ENCODE results near the gene SOCS3. TPM values are rescaled to one million over a fixed set of nuclear protein-coding genes. Genes with fewer than 3 reads are reported as not detected.

The SOCS3 gene
- total RNA-seq, 4 donors from 2014 or later, result 12.5 to 45.0 (median 13.0) TPM

DNA sequence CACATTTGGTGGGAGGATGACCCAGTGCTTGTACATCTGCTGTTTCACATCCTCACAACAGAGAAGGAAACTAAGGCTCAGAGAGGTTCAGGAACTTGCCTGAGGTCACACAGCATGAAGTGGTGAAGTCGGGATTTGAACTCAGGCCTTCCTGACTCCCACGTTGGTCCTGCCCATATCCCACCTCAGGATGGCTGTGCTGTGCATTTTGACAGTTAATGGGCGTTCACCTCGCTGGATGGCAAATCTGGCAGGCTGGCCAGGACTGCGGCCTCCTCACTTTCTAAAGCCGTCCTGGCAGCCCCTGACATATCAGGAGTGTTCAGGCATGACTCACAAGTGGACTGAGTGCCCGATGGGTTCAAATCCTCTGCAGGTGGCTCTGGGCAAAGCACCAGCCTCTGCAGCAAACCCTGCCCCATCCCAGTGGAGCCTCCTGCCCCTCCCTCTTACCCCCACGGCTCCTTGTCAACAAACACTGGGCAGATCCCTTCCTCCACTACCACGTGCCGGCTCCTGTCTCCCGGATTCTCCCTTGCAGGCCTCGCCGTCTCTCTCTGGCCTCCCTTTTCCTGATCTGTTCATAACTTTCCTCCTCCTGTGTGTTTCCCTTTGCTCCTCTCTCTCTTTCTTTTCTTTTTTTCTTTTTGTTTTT is 29.2 kb downstream of the SOCS3 start:
- no peak for DNase-seq (ENCODE audit: low spot score in 2 of 2)
- TF ChIP-seq, protein P1, sequence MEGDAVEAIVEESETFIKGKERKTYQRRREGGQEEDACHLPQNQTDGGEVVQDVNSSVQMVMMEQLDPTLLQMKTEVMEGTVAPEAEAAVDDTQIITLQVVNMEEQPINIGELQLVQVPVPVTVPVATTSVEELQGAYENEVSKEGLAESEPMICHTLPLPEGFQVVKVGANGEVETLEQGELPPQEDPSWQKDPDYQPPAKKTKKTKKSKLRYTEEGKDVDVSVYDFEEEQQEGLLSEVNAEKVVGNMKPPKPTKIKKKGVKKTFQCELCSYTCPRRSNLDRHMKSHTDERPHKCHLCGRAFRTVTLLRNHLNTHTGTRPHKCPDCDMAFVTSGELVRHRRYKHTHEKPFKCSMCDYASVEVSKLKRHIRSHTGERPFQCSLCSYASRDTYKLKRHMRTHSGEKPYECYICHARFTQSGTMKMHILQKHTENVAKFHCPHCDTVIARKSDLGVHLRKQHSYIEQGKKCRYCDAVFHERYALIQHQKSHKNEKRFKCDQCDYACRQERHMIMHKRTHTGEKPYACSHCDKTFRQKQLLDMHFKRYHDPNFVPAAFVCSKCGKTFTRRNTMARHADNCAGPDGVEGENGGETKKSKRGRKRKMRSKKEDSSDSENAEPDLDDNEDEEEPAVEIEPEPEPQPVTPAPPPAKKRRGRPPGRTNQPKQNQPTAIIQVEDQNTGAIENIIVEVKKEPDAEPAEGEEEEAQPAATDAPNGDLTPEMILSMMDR (IDR thresholded peaks at IDR 0.05), result no peak
- TF ChIP-seq POLR2A (IDR thresholded peaks at IDR 0.05), result no peak
- 74 to 77% methylated on average over 13 of the region's 13 CpGs for WGBS, 2 donors
- intact Hi-C loops (cut with DNase I; ENCODE audit: low total_unique reads), result no loop called here
- no peak overlapping the region for H3K4me3 ChIP-seq (ENCODE audit: low read depth, poor library complexity, severe bottlenecking)

DNA sequence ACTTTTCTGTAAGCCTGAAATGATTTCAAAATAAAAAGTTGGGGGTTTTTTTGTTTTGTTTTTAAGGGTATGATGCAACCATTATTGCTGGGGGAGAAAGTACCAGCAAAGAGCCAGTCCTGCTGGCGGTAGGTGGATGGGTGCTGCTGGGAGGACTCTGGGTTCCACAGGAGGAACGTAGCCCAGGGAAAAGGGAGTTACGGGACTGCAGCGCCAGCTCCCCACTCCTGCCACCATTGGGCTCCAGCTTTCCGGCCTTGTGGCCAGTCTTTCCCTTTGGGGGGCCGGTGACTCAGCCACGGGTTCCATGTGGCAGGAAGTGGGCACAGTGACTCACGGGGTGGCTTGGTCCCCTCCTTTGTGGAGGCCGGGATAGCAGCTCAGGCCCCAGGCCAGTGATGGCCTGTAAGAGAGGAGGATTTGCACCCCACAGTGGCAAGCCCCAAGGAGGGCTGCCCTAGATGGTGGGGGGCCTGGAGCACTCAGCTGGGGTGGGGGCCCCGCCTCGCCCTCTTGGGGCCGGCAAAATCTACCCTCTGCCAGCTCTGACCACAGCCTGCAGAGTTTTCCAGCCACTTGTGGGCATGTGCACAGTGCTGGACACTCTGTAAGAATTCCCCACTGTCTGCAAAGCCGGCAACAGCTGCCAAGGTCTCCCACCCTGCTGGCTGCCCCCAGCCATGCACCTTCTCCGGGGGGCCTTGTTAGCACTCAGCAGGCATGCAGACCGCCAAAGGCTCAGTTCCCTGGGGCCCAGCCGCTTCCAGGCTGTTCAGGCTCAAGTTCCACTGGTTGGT is 30.4 kb downstream of the SOCS3 start:
- intact Hi-C loops (cut with DNase I; ENCODE audit: low total_unique reads), result no loop called here
- DNase-seq (ENCODE audit: low spot score in 2 of 2), result no peak
- H3K4me3 ChIP-seq (ENCODE audit: low read depth, poor library complexity, severe bottlenecking), result no peak overlapping the region
- 75 to 76% methylated on average over 13 to 14 of the region's 16 CpGs for WGBS, 2 donors
- no peak for TF ChIP-seq POLR2A (IDR thresholded peaks at IDR 0.05)
- TF ChIP-seq, protein P1 (IDR thresholded peaks at IDR 0.05), result no peak

DNA sequence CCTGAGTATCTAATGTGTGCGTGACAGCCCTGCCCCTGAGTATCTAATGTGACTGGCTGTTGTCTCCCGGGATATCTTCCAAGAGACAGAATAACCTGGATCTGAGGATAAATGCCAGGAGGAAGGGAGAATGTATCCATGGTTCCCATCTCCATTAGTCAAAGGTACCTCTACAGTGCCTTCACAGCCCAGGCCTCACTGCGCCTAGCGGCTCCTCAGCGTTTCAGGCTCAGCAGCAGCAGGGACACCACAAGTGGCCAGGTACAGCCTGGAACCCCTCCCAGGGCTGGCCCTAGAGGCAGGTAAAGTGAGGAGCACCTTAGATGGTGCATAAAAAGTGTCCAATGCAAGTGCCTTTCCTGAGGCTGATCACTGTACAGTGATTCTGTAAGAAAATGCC is 32.0 kb downstream of the SOCS3 start:
- intact Hi-C loops (cut with DNase I; ENCODE audit: low total_unique reads), result no loop called here
- H3K4me3 ChIP-seq (ENCODE audit: low read depth, poor library complexity, severe bottlenecking), result no peak overlapping the region
- DNase-seq (ENCODE audit: low spot score in 2 of 2), result no peak
- WGBS, 2 donors, result 77 to 81% methylated on average over 5 of the region's 5 CpGs
- TF ChIP-seq, protein P1 (IDR thresholded peaks at IDR 0.05), result no peak
- no peak for TF ChIP-seq POLR2A (IDR thresholded peaks at IDR 0.05)

DNA sequence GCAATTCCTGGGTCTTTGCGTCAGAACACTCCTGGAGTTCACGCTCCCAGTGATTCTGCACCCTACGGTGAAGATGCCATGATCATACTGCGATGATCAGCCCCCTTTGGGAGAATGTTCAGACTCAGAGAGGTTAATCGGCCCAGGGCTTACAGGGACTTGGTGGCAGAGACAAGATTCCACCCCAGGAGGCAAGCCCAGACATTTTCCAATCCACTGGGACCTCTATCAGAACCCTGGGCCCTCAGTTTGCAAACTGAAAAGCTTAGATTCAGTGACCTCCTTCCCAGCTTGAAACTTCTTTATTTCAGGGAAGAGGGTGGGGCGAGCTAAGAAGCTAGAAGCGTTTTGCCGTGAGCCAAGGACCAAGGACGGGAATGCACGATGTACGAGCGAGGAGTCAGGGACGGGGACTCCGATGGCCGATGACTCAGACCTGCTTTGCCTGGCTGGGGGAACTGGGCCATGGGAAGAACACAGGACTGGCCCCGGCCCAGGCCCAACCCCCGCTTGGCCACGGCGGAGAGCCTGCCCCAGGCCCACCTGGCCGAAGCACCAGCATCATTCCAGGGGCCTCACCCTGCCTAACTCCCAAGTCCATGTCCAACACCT is 34.7 kb downstream of the SOCS3 start:
- no peak overlapping the region for H3K4me3 ChIP-seq (ENCODE audit: low read depth, poor library complexity, severe bottlenecking)
- 25 to 32% methylated on average over 20 of the region's 20 CpGs for WGBS, 2 donors
- peak in 1 of 2 donors; percentile 94 for DNase-seq (ENCODE audit: low spot score in 2 of 2)
- TF ChIP-seq, protein P1 (IDR thresholded peaks at IDR 0.05), result no peak
- TF ChIP-seq POLR2A (IDR thresholded peaks at IDR 0.05), result no peak
- intact Hi-C loops (cut with DNase I; ENCODE audit: low total_unique reads), result no loop called here

DNA sequence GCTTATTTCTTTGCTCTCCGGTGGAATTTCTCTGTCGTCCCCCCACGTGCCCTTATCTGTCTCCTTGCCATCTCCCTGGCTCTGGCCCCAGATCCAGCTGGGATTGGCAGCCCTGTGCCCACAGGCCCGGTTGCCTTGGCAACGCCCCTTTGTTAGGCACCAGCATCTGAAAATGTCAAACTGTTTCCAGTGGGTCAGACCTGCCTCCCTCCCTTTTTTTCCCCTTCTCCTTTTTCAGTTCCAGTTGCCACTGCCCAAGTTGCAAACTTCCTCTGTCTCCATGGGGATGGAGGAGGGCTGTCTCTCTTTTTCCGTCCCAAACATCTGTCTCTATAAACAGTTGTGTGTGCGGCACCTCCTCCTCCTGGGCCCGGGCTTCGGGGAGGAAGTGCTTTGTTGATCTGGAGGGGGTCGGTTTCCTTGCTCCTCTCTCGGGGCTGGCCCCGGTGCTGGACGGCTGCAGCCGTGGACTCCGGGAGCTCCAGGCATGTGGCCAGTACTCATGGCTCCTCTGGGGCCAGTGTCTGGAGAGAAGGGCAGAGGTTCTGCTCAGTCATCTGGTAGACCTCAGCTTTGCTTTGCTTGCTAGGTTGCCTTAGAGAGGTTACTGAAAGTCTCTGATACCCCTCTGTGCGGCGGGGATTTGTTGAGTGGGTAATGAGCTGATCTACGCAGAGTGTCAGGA is 35.3 kb downstream of the SOCS3 start:
- DNase-seq (ENCODE audit: low spot score in 2 of 2), result peak; percentile 74 to 95
- 10 to 12% methylated on average over 17 to 18 of the region's 18 CpGs for whole genome bisulfite sequencing, 2 donors
- TF ChIP-seq, protein P1 (IDR thresholded peaks at IDR 0.05), result no peak
- H3K4me3 ChIP-seq (ENCODE audit: low read depth, poor library complexity, severe bottlenecking), result no peak overlapping the region
- intact Hi-C loops (cut with DNase I; ENCODE audit: low total_unique reads), result no loop called here

Data from lower leg skin (tissue), 4 donors.